Peyer's patch (tissue), 4 donors: ENCODE measurements around the gene ZNHIT1. TPM values are rescaled to one million over a fixed set of nuclear protein-coding genes. Genes with fewer than 3 reads are reported as not detected.

Source experiments
- DNase-seq, 3 donors: peaks; one replicate each; pipeline ENCODE4 v3.0.0-alpha.2; 2017 to 2019
- H3K27ac ChIP-seq, 4 donors: fragments of 200-600 bp; sonication (generic); one replicate each; pipeline ENCODE4 v1.5.1; 2016 to 2019
- H3K27me3 ChIP-seq, 2 donors: fragments of 200-600 bp; sonication (generic); one replicate each; pipeline ENCODE4 v1.5.1; 2019
- H3K36me3 ChIP-seq, 3 donors: fragments of 200-600 bp; sonication (generic); one replicate each; pipeline ENCODE4 v1.5.1; 2016 to 2019
- H3K4me1 ChIP-seq, 4 donors: fragments of 200-600 bp; sonication (generic); one replicate each; pipeline ENCODE4 v1.5.1; 2016 to 2019
- H3K4me3 ChIP-seq, 4 donors: fragments of 200-600 bp; sonication (generic); 1 replicate in 3 of 4; 2 replicates in 1 of 4; pipeline ENCODE4 v1.5.1; 2016 to 2019; ENCODE audit warnings: mild to moderate bottlenecking in 1 of 4
- H3K9me3 ChIP-seq, 4 donors: fragments of 200-600 bp; sonication (generic); one replicate each; pipeline ENCODE4 v1.5.1; 2016 to 2019; ENCODE audit warnings: mild to moderate bottlenecking in 1 of 4
- POLR2A ChIP-seq, 2 donors: fragments of 450-650 bp; IDR thresholded peaks; one replicate each; pipeline ENCODE4 v1.5.1; 2017; ENCODE audit warnings: antibody characterized with exemption in 2 of 2, mild to moderate bottlenecking in 2 of 2, moderate library complexity in 2 of 2
- total RNA-seq, 4 donors: library from RNA; depleted of rRNA; stranded (reverse); fragments of >200 nt; gene quantifications; one replicate each; pipeline ENCODE4 v1.1.0, GENCODE V29; 2016
- TF ChIP-seq, protein P1 (sequence below), 6 experiments: fragments of 450-650 bp in 4 of 6; fragments of 200-600 bp in 2 of 6; sonication (generic) in 1 of 6; IDR thresholded peaks; one replicate each; pipeline ENCODE4 v1.5.1; 2017 to 2019; ENCODE audit warnings: antibody characterized with exemption in 6 of 6, mild to moderate bottlenecking in 3 of 6, moderate library complexity in 1 of 6

The ZNHIT1 gene
- total RNA-seq, 4 donors from 2014 or later: 37.1 to 142 (median 110) TPM

DNA sequence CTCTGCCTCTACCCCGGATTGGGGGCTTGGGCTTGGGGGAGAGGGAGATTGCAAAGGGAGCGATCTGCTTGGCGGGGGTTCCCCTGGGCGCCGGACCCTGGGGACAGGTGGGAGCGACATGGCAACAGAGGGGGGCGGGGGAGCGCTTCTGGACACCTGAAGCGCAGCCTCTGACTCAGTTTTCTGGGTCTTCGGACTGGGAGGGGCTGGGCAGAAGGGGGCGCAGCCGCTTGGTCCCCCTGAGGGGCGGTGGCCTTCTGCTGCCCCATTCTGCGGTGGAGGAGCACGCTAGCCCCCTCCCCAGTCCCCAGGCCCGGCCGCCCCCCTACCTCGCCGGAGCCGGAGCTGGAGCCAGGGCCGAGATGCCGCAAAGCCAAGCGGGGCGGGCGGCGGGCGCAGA lies 38.3 kb upstream of the ZNHIT1 start:
- Histone ChIP-seq H3K4me1 (peaks cover 0 to 16% (median 2%) of the 10 kb centered on the region in 4 donors), H3K4me3 (no peak overlapping the region), H3K27ac (no peak overlapping the region), H3K27me3 (peaks cover 0 to 21% of the 10 kb centered on the region in 2 donors), H3K36me3 (no peaks in the 10 kb centered on the region), H3K9me3 (no peaks in the 10 kb centered on the region)
- no peak for DNase-seq
- no peak for TF ChIP-seq POLR2A (IDR thresholded peaks at IDR 0.05)
- TF ChIP-seq, protein P1, sequence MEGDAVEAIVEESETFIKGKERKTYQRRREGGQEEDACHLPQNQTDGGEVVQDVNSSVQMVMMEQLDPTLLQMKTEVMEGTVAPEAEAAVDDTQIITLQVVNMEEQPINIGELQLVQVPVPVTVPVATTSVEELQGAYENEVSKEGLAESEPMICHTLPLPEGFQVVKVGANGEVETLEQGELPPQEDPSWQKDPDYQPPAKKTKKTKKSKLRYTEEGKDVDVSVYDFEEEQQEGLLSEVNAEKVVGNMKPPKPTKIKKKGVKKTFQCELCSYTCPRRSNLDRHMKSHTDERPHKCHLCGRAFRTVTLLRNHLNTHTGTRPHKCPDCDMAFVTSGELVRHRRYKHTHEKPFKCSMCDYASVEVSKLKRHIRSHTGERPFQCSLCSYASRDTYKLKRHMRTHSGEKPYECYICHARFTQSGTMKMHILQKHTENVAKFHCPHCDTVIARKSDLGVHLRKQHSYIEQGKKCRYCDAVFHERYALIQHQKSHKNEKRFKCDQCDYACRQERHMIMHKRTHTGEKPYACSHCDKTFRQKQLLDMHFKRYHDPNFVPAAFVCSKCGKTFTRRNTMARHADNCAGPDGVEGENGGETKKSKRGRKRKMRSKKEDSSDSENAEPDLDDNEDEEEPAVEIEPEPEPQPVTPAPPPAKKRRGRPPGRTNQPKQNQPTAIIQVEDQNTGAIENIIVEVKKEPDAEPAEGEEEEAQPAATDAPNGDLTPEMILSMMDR (IDR thresholded peaks at IDR 0.05): no peak

DNA sequence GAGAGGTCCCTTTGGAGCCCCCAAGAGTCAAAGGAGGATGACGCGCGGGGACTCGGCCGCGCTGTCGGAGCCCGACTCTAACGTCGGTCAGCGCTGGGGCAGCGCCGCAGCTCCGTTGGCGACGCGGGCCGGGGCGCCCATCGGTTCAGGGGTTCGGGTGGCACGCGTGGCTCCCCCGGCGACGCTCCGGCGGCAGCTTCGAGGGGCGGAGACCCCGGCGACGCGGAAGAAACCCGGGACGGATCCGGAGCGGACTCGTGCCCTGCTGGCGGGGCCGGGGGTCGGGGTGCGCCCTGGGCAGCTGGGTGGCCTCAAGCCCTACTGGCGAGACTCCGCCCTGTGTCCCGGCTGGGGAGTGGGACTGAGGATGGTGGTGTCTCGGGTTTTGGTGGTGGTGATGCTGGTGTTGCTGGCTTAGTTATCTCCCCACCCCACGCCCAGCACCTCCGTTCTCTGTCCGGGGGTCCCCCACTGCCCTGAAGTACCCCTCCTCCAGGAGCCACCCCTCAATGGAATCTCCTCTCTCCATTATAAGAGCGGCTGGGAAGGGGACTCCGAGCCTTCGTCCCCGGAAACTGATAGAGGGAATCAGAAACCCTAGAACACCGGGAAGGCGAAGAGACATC lies 37.7 kb upstream of the ZNHIT1 start, which contains the start of gene NAT16:
NAT16 (minus strand) TSS at position 164 of the 626 bp plus-strand sequence. CDS start 5,486 bp downstream, outside the sequence.
- no peaks in the 10 kb centered on the region for H3K9me3 ChIP-seq
- H3K4me1 ChIP-seq: peaks cover 0 to 20% (median 2%) of the 10 kb centered on the region in 4 donors
- no peak for DNase-seq
- H3K27ac ChIP-seq: no peak within 1 kb of the TSS
- H3K27me3 ChIP-seq: peaks cover 0 to 21% of the 10 kb centered on the region in 2 donors
- no peaks in the 10 kb centered on the region for H3K36me3 ChIP-seq
- H3K4me3 ChIP-seq: peak within 1 kb of the TSS in 1 of 4 donors; percentile 14
- TF ChIP-seq, protein P1 (IDR thresholded peaks at IDR 0.05): no peak
- TF ChIP-seq POLR2A (IDR thresholded peaks at IDR 0.05): no peak

DNA sequence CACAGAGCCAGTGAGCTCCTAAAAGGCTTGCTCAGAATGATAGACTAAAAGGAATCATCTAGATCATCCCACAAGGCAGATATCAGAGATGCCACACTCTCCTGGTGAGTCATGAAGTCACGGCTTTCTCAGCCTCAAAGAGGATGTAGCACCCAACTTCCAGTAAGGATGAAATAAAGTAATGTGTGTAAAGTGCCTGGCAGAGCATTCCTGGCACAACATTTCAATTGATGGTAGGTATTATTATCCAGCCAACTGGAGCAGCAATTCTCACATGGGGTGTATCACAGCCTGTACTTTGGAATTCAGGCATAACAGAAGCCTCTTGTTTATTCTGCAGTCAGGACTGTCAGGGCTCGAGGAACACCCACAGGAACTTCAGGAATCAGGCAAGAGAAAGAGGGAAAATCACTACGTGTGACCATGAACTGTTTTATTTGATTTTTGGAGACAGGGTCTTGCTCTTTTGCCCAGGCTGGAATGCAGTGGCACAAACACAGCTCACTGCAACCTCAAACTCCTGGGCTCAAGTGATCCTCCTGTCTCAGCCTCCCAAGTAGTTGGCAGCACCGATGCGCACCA lies 32.6 kb upstream of the ZNHIT1 start:
- H3K27me3 ChIP-seq: peaks cover 0 to under 1% of the 10 kb centered on the region in 2 donors
- H3K36me3 ChIP-seq: no peaks in the 10 kb centered on the region
- H3K4me1 ChIP-seq: peaks cover 0 to 14% (median under 1%) of the 10 kb centered on the region in 4 donors
- no peaks in the 10 kb centered on the region for H3K9me3 ChIP-seq
- peak overlapping the region in 1 of 4 donors; percentile 34 for H3K27ac ChIP-seq
- H3K4me3 ChIP-seq: no peak overlapping the region
- no peak for TF ChIP-seq POLR2A (IDR thresholded peaks at IDR 0.05)
- TF ChIP-seq, protein P1 (IDR thresholded peaks at IDR 0.05): no peak
- DNase-seq: no peak

DNA sequence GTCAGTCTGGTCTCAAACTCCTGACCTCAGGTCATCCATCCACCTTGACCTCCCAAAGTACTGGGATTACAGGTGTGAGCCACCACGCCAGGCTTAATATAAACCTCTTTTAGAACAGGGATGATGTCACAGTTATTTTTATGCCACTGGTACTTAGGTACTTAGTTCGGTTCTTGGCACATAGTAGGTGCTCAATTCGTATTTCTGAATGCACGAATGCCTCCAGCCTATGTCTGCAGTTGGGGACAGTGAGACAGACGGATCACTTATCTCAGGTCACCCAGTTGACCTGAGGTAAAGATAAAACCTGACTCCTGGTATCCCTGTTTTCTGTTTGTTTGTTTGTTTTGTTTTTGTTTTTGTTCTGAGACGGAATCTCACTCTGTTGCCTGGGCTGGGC lies 31.8 kb upstream of the ZNHIT1 start:
- Histone ChIP-seq H3K4me1 (peaks cover 0 to 13% (median 0%) of the 10 kb centered on the region in 4 donors), H3K9me3 (no peaks in the 10 kb centered on the region), H3K4me3 (no peak overlapping the region), H3K27me3 (no peaks in the 10 kb centered on the region), H3K36me3 (no peaks in the 10 kb centered on the region), H3K27ac (no peak overlapping the region)
- DNase-seq: no peak
- TF ChIP-seq, protein P1 (IDR thresholded peaks at IDR 0.05): no peak
- TF ChIP-seq POLR2A (IDR thresholded peaks at IDR 0.05): no peak

DNA sequence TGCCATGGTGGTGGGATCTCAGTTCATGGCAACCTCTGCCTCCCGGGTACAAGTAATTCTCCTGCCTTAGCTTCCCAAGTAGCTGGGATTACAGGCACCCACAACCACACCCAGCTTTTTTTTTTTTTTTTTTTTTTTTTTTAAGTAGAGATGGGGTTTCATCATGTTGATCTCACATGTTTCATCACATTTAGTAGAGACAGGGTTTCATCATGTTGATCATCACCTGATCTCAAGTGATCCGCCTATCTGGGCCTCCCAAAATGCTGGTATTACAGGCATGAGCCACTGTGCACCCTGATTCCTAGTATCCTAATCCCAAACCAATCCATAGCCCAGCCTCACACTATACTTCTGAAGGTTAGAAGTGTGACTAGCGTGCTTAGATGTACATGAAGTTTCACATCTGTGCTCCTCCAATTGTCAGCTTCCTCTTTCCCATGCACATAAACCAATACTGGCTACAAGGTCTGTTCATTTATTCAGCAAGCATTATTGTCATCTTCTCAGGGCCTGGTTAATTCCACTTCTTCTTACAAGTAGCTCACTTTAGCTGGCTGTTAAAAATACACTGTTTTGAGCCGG lies 31.0 kb upstream of the ZNHIT1 start:
- DNase-seq: no peak
- Histone ChIP-seq H3K27me3 (no peaks in the 10 kb centered on the region), H3K4me3 (no peak overlapping the region), H3K27ac (no peak overlapping the region), H3K9me3 (no peaks in the 10 kb centered on the region), H3K4me1 (peaks cover 0 to 13% (median under 1%) of the 10 kb centered on the region in 4 donors), H3K36me3 (no peaks in the 10 kb centered on the region)
- TF ChIP-seq POLR2A (IDR thresholded peaks at IDR 0.05): no peak
- TF ChIP-seq, protein P1 (IDR thresholded peaks at IDR 0.05): no peak
